ENCODE measurements around the gene MT3. TPM values are rescaled to one million over a fixed set of nuclear protein-coding genes. Genes with fewer than 3 reads are reported as not detected.

The MT3 gene
- total and polyA plus RNA-seq, 4 donors: 1.6 TPM; not detected in 3

Other genes with a start within 250 kb of the MT3 start
- gene AMFR, start 164.0 kb upstream of the MT3 start, total RNA-seq: 100 to 1,000 TPM; 112 to 124 TPM
- 10 to 100 TPM; 34.6 to 66.1 TPM for gene AMFR, start 164.0 kb upstream of the MT3 start, polyA plus RNA-seq
- 10 to 100 TPM; 72.6 to 79.3 TPM for gene NUDT21, start 138.2 kb upstream of the MT3 start, total RNA-seq
- gene NUDT21, start 138.2 kb upstream of the MT3 start, polyA plus RNA-seq: 10 to 100 TPM; 21.0 to 31.8 TPM
- 10 to 100 TPM; 30.7 to 33.5 TPM for gene OGFOD1, start 138.0 kb upstream of the MT3 start, total RNA-seq
- 10 to 100 TPM; 18.5 to 21.0 TPM for gene OGFOD1, start 138.0 kb upstream of the MT3 start, polyA plus RNA-seq
- 10 to 100 TPM; 40.3 to 41.0 TPM for gene BBS2, start 69.5 kb upstream of the MT3 start, total RNA-seq
- 100 to 1,000 TPM in 1 of 2 donors, 10 to 100 TPM in 1; 32.3 to 125 TPM for gene BBS2, start 69.5 kb upstream of the MT3 start, polyA plus RNA-seq
- gene MT4, start 24.5 kb upstream of the MT3 start, total RNA-seq: not detected
- gene MT4, start 24.5 kb upstream of the MT3 start, polyA plus RNA-seq: not detected
- gene MT2A, start 19.1 kb downstream of the MT3 start, total RNA-seq: 1,000 to 10,000 TPM in 1 of 2 donors, 100 to 1,000 TPM in 1; 146 to 1,375 TPM
- gene MT2A, start 19.1 kb downstream of the MT3 start, polyA plus RNA-seq: 1,000 to 10,000 TPM in 1 of 2 donors, 100 to 1,000 TPM in 1; 320 to 1,681 TPM
- 100 to 1,000 TPM in 1 of 2 donors, 10 to 100 TPM in 1; 47.8 to 355 TPM for gene MT1E, start 36.3 kb downstream of the MT3 start, total RNA-seq
- gene MT1E, start 36.3 kb downstream of the MT3 start, polyA plus RNA-seq: 100 to 1,000 TPM; 185 to 606 TPM
- 100 to 1,000 TPM in 1 of 2 donors, 10 to 100 TPM in 1; 11.8 to 129 TPM for gene MT1M, start 43.1 kb downstream of the MT3 start, total RNA-seq
- 10 to 100 TPM; 40.1 to 72.2 TPM for gene MT1M, start 43.1 kb downstream of the MT3 start, polyA plus RNA-seq
- gene MT1A, start 49.1 kb downstream of the MT3 start, total RNA-seq: 10 to 100 TPM in 1 of 2 donors, 1 to 10 TPM in 1; 4.6 to 82.2 TPM
- 10 to 100 TPM in 1 of 2 donors, 1 to 10 TPM in 1; 7.0 to 16.2 TPM for gene MT1A, start 49.1 kb downstream of the MT3 start, polyA plus RNA-seq
- gene MT1B, start 62.4 kb downstream of the MT3 start, total RNA-seq: not detected
- gene MT1B, start 62.4 kb downstream of the MT3 start, polyA plus RNA-seq: not detected
- 10 to 100 TPM; 14.4 to 19.1 TPM for gene MT1F, start 68.4 kb downstream of the MT3 start, total RNA-seq
- 10 to 100 TPM in 1 of 2 donors, 1 to 10 TPM in 1; 9.0 to 81.1 TPM for gene MT1F, start 68.4 kb downstream of the MT3 start, polyA plus RNA-seq
- 10 to 100 TPM in 1 of 2 donors, 1 to 10 TPM in 1; 5.3 to 49.1 TPM for gene MT1G, start 78.5 kb downstream of the MT3 start, total RNA-seq
- gene MT1G, start 78.5 kb downstream of the MT3 start, polyA plus RNA-seq: 100 to 1,000 TPM in 1 of 2 donors, 10 to 100 TPM in 1; 13.9 to 118 TPM
- 1 to 10 TPM in 1 of 2 donors, not detected in 1; 1.6 TPM for gene MT1H, start 80.3 kb downstream of the MT3 start, total RNA-seq
- 10 to 100 TPM in 1 of 2 donors, 1 to 10 TPM in 1; 3.0 to 12.6 TPM for gene MT1H, start 80.3 kb downstream of the MT3 start, polyA plus RNA-seq
- gene MT1X, start 92.9 kb downstream of the MT3 start, total RNA-seq: 100 to 1,000 TPM in 1 of 2 donors, 10 to 100 TPM in 1; 62.0 to 559 TPM
- gene MT1X, start 92.9 kb downstream of the MT3 start, polyA plus RNA-seq: 1,000 to 10,000 TPM in 1 of 2 donors, 100 to 1,000 TPM in 1; 277 to 1,132 TPM
- gene NUP93, start 140.6 kb downstream of the MT3 start, total RNA-seq: 10 to 100 TPM; 53.7 to 57.5 TPM
- gene NUP93, start 140.6 kb downstream of the MT3 start, polyA plus RNA-seq: 10 to 100 TPM; 32.9 to 33.8 TPM

Measured in aorta (tissue), 4 donors.